GM21423 (cell line): ENCODE measurements around the gene RAB17.
"Not testable (repeated sequence)": the region's sequence is repeated elsewhere in the genome, so short reads cannot be mapped to it uniquely, and the experiment has no call there.

Experiments
- ATAC-seq: cut with Tn5 transposase; IDR thresholded peaks from one replicate; pipeline ENCODE4 v1.9.1; 2021; ENCODE audit warnings: mild to moderate bottlenecking, moderate library complexity; ENCODE audit not compliant: unreplicated experiment

Gene RAB17

DNA sequence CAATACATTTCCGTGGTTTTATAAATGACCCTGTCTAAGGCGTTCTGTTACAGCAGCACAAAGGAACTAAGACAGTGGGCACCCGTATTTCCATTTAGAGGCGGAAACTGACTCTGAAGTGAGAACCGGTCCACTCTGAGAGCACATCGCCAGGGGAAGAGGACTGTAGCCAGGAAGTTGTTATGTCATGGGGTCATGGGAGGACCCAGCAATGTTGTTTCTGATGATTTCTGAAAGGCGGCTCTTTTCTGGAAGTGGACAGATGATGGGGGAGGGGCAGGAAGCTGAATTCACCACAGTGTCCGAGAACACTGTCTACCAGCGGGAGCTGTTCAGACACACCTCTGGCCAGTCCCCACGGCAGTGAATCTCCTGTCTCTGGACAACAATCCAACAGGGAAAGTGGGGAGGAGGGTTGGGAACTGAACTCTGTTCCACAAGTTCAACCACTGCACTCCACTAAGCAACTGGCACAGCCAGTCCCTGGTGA lies 34.7 kb upstream of the RAB17 start:
- ATAC-seq, result no peak

DNA sequence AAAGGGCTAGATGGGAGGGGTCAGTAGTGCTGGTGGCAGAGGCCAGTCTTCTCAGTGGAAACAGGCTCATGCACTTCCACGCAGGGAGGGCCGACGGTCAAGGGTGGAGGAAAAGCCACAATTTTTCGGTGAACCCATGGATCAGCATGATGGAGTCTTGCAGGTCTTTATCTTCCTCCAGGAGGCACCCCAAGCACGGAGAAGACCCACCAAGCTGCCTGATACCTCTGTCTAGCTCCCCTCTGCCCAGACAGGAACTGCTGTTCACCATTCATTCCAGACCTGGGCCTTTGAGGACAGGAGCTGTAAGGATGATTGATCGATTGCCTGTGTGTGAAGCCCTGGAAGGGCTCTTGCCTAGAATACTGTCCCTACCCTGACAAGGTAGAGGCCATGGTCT lies 34.0 kb upstream of the RAB17 start:
- ATAC-seq, result no peak

DNA sequence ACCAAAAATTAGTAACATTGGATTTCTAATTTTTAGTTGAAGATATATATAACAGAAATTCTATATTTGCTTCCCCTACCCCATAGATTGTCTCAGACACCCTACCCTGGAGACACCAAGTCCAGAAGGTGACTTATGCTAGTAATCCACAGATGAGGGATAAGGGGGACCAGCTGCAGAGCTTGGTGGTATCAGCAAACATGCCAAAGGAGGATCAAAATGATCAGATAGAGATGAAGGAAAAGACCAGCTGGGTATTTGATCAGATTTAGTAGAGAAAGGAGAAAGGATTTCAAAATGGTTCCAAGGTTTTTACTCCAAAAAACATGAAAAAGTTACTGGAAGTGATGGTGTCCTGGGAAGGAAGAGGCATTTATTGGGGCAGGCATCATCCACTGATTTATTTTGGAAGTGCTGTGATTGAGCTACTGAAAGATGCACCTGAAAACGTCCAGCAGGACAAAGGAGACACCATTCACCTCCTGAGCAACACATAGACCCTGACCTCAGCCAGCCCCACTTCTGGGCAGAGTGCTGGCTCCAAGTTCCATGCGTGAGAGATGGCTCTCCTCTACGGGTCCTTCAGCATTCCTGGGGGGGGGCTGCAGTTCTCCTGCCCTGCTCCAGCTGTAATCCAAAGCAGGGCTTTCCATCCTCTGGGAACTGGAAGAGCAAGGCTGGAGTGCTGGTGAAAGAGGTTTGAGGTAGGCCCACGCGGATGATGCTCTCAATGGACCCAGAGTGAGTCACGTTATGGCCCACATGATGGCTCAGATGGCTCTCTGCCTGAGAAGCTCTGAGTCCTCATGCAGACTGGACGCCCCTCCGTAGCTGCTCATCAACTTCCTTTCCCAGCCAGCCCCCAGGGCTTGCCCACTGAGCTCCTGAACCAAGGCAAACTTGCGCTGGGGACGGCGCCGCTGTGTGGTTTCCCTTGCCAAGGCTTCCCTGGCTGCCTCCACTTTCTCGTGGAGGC lies 33.2 kb upstream of the RAB17 start:
- no peak for ATAC-seq

DNA sequence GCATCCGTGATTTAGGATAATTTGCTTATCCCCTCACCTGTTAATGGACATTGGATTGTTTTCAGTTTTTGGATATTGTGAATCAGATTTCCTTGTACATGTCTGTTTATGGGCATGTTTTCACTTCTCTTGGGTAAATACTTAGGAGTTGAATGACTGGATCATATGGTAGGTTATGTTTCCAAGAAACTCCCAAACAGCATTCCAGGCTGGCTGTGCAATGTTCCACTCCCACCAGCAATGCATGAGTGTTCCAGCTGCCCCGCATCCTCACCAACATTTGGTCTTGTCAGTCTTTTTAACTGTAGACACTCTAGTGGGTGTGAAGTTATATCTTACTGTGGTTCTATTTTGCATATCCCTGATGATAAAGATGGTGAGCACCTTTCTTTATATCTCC lies 27.9 kb upstream of the RAB17 start:
- ATAC-seq, result no peak

GRCh38 chr2:237617587-237617982 lies 27.1 kb upstream of the RAB17 start:
- no peak for ATAC-seq

DNA sequence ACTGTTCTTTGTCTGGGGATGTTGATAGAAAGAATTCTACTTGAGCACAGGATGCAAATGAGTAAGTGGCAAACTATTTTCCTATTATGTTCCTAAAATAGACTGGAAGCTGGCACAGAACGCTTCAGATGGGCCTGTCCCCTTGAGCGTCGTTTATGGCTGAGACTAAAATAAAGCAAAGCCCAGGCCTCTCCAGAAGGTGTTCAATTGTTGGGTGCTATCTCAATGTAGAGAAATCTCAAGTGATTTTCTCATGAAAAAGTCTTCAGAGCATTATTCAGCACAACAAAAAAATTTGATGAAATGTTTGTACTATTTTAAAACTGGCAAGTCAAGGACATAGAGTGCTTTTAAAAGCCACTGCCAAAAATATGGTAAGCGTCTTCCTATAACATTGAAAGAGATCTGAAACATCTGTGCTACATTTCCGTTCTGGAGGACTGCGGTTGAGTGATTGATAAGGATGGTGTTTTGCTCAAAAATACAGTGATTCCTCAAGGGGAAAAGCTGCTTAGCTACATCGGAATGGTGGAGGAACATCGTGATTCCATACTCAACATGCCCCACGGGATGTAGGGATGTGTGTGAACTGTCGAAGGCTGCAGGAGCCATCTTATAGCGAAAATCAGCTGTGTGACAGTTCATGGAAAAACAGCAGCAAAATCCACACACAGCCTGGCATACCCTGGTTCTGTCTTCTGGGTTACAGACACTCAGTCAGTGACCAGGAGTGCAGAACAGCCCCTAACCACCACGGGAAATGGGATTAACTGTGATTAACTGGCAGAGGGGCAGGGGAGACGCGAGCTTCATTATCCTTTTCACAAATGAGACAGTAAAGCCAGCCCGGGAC lies 26.4 kb upstream of the RAB17 start:
- no peak for ATAC-seq

GRCh38 chr2:237616373-237616733 lies 25.8 kb upstream of the RAB17 start:
- no peak for ATAC-seq

- no peak for ATAC-seq
Measured at GRCh38 chr2:237615631-237616249, 25.2 kb upstream of the RAB17 start.

GRCh38 chr2:237614151-237614720 lies 23.7 kb upstream of the RAB17 start:
- no peak for ATAC-seq

- ATAC-seq, result no peak
Measured at GRCh38 chr2:237613679-237614078, 23.1 kb upstream of the RAB17 start.

DNA sequence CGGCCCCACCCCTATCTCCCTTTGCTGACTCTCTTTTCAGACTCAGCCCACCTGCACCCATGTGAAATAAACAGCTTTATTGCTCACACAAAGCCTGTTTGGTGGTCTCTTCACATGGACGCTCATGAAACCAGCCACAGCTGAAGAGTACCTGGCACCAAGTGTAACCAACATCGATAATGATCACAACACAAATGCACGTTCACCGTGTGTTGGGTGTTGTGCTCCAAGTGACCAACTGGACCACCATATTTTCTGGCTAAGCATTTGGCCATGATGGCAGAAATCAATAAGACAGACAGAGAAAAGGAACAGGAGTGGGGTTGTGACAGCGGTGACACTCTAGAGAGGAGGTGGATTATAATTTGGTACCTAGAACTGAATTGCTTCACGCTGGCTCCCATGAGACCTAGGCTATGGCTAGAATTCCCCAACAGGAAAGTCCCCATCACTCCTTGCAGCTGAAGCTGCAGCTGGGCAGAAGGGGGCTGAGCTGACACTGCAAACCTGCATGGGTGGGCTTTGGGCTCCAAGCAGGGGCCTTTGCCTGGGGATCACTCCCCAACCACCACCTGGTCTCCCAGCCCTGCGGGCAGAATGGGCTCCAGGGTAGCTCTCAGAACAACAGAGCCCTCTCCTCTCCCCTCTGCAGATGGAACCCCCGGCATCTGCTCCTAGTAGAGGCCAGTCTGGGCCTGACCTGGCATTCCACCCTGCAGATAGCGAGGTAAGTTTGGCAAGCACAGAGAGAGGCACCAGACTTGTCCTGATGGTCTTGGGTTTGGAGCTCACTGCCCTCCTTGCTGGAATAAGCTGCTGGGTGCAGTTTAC lies 22.2 kb upstream of the RAB17 start:
- no peak for ATAC-seq

DNA sequence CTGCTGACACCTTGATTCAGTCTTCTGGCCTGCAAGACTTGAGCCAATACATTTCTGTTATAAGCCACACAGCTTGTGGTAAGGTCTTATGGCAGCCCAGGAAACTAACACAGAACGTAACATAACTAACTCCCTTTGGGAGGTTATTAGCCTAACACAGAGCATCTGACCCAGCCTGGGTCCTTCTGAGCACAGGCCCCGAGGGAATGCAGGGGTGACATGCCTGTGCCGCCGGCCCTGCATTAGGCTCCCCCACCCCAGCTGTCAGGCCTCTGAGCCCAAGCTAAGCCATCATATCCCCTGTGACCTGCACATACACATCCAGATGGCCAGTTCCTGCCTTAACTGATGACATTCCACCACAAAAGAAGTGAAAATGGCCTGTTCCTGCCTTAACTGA lies 16.0 kb upstream of the RAB17 start:
- ATAC-seq, result not testable (repeated sequence)

- ATAC-seq, result no peak
Measured at GRCh38 chr2:237604960-237605359, 14.4 kb upstream of the RAB17 start.

DNA sequence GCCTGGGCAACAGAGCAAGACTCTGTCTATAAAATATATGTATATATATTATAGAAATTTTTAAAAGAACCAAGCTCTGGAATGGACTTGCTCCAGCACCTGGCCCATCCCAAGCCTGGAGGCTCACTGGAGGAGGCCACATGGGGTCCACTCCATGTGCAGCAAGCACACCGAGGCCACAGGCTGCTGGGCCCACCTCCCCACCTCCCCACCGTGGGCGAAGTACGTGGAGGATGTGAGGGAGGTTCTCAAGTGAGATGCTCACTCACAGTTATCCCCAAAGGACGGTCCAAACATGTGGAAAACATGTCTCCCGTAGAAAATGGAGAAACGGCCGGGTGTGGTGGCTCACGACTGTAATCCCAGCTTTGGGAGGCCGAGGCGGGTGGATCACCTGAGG lies 13.9 kb upstream of the RAB17 start:
- ATAC-seq, result no peak

DNA sequence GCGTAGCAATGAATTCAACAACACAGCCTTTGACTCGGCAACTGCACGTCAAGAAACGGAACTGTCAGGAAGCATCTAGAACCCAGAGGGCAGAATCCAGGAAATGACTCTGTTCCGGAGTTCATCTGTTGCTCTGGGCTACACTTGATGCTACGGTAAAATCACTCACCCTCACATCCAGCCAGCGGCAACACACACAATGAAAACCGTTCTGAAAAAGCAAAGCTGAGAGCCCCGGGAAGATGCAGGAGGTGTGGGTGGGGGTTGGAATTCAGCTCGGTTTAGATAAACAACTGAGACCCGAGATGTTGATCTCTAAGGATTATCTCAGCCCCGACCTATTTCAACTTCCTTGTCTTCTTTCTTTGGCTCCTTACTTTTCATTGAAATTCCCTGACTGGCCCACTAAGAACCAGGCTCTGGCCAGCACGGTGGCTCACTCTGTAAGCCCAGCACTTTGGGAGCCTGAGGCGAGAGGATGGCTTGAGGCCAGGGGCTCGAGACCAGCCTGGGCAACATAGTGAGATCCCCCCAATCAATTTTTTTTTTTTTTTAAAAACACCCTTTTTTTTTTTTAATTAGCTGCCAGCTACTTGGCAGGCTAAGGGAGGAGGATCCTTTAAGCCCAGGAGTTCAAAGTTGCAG lies 13.3 kb upstream of the RAB17 start:
- no peak for ATAC-seq

GRCh38 chr2:237603049-237603717 lies 12.6 kb upstream of the RAB17 start:
- ATAC-seq, result no peak

GRCh38 chr2:237602409-237602808 lies 11.9 kb upstream of the RAB17 start:
- ATAC-seq, result no peak

- ATAC-seq, result no peak
Measured at GRCh38 chr2:237601453-237602116, 11.1 kb upstream of the RAB17 start.
